ENCODE results near the gene PVR.

Gene PVR

GRCh38 chr19:44673510-44673909, 29.8 kb downstream of the PVR start:
- POLR2A ChIA-PET (ENCODE audit: low non-redundant PET) = no interaction called here

GRCh38 chr19:44675521-44675920, 31.8 kb downstream of the PVR start:
- ChIA-PET CTCF (interaction anchor here (0.7 kb wide), 1 partner anchor 50 kb away, joined by 3 read pairs; no protein-coding TSS in a partner anchor), POLR2A (ENCODE audit: low non-redundant PET) (no interaction called here)
- TF ChIP-seq, protein P1, sequence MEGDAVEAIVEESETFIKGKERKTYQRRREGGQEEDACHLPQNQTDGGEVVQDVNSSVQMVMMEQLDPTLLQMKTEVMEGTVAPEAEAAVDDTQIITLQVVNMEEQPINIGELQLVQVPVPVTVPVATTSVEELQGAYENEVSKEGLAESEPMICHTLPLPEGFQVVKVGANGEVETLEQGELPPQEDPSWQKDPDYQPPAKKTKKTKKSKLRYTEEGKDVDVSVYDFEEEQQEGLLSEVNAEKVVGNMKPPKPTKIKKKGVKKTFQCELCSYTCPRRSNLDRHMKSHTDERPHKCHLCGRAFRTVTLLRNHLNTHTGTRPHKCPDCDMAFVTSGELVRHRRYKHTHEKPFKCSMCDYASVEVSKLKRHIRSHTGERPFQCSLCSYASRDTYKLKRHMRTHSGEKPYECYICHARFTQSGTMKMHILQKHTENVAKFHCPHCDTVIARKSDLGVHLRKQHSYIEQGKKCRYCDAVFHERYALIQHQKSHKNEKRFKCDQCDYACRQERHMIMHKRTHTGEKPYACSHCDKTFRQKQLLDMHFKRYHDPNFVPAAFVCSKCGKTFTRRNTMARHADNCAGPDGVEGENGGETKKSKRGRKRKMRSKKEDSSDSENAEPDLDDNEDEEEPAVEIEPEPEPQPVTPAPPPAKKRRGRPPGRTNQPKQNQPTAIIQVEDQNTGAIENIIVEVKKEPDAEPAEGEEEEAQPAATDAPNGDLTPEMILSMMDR (conservative IDR thresholded peaks at IDR 0.05; ENCODE audit: low read depth) = no peak
- H3K27ac ChIP-seq = no peak overlapping the region
- DNase-seq (ENCODE audit: low spot score) = no peak

More at GRCh38 chr19:44673510-44673909, 29.8 kb downstream of the PVR start:
- no peak for DNase-seq (ENCODE audit: low spot score)
- TF ChIP-seq, protein P1 (conservative IDR thresholded peaks at IDR 0.05; ENCODE audit: low read depth) = no peak
- CTCF ChIA-PET = interaction anchor here (0.5 to 0.7 kb wide), 3 partner anchors 8 to 182 kb away, joined by 3 to 4 read pairs (median 3); no protein-coding TSS in a partner anchor
- H3K27ac ChIP-seq = no peak overlapping the region

DNA sequence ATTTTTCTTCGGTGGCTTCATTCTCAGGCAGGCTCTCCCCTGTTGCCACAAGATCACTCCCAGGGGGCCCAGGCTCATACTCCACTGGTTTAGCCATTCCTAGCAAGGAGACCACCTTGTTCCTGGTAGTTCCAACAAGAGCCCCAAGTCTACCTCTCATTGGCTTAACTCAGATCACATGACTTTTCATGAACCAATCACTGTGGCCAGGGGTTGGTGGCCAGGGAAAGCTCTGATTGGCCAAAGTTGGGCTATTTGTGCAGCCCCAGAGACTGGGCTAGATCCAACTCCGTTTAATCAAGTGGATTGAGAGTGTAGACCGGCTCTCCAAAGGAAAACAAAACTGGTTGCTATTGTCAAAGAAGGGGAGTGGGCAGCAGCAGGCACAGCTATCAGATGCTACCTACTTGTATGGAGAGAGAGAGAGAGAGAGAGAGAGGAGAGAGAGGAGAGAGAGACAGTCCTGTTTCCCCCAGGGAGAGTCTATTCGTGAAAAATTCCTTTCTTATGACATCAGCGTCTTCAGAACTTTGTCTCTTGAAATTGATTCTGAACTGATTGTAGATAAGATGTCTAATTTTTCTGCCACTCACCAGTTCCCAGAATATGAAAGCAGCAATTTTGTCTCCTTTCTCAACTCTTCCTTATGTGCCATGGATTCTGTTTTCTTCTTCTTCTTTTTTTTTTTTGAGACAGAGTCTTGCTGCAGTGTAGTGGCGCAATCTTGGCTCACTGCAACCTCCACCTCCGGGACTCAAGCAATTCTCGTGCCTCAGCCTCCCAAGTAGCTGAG, 33.5 kb downstream of the PVR start:
- no peak overlapping the region; the same call in 1 of the 2 replicates for H3K27ac ChIP-seq
- CTCF ChIA-PET = interaction anchor here (0.7 to 1.1 kb wide), 2 partner anchors 12 to 23 kb away, joined by 3 to 4 read pairs; no protein-coding TSS in a partner anchor
- TF ChIP-seq, protein P1 (conservative IDR thresholded peaks at IDR 0.05; ENCODE audit: low read depth) = no peak
- POLR2A ChIA-PET (ENCODE audit: low non-redundant PET) = no interaction called here
- peak; percentile 55 for DNase-seq (ENCODE audit: low spot score)

GRCh38 chr19:44680536-44680935, 36.8 kb downstream of the PVR start:
- H3K27ac ChIP-seq = peak overlapping the region; percentile 47
- POLR2A ChIA-PET (ENCODE audit: low non-redundant PET) = no interaction called here
- no peak for DNase-seq (ENCODE audit: low spot score)
- TF ChIP-seq, protein P1 (conservative IDR thresholded peaks at IDR 0.05; ENCODE audit: low read depth) = no peak
- CTCF ChIA-PET = interaction anchor here (1.8 kb wide), 1 partner anchor 8 kb away, joined by 4 read pairs; no protein-coding TSS in a partner anchor

DNA sequence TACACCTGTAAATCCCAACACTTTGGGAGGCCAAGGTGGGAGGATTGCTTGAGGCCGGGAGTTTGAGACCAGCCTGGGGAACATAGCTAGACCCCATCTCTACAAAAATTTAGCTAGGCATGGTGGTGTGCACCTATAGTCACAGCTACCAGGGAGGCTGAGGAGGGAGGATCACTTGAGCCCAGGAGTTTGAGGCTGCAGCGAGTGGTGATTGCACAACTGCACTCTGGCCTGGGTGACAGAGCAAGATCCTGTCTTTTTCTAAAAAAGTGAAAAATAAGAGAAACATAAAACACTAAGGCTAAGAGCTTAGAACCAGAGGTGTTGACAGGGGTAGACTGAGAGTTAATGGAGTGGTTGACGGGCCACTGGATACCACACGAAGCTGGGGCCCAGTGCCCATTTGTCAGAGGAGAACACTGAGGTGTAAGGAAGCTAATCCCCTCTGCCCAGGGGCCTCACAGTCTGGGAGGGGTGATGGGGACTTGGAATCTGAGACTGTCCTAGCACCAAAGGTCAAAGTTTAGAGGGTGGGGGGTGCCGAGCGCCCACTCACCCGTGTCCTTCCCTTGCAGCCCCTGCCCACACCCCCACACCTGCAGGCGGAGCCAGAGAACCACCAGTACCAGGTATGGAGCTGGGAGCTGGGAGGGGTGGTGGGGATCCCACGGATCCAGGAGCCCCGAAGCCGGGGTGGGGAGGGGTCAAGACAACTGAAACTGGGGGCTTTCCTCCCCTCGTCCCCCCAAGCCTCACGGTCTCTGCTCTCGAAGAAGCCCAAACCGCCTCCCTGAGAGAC, 38.5 kb downstream of the PVR start:
- CTCF ChIA-PET = interaction anchor here (0.6 to 0.8 kb wide), 2 partner anchors 9 to 112 kb away, joined by 3 to 4 read pairs; no protein-coding TSS in a partner anchor

DNA sequence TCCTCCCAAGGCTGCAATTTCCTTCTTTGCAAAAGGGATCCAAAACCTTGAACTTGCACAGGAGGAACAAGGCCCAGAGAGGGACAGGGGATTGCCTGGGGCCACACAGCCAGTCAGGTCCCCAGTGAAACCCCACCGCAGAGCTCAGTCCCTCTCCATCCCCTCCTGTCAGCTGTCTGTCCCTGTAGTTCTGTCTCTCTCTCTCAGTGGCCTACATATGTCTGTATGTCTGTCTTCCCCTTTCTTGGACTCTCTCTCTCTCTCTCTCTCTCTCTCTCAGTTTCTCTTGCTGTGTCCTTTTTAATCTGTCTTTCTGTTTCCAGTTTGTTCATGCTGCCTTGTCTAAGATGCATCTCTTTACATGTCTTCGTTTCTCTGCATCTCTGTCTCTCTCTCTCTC, 39.1 kb downstream of the PVR start:
- CTCF ChIA-PET = no interaction called here
- no peak for DNase-seq (ENCODE audit: low spot score)
- TF ChIP-seq, protein P1 (conservative IDR thresholded peaks at IDR 0.05; ENCODE audit: low read depth) = no peak
- H3K27ac ChIP-seq = no peak overlapping the region
- POLR2A ChIA-PET (ENCODE audit: low non-redundant PET) = no interaction called here

More for the DNA sequence above, 38.5 kb downstream of the PVR start:
- TF ChIP-seq, protein P1 (conservative IDR thresholded peaks at IDR 0.05; ENCODE audit: low read depth) = no peak
- POLR2A ChIA-PET (ENCODE audit: low non-redundant PET) = no interaction called here
- DNase-seq (ENCODE audit: low spot score) = no peak
- no peak overlapping the region for H3K27ac ChIP-seq
